HepG2 (cell line): Measurements from ENCODE around the gene CHTF18. TPM values are rescaled to one million over a fixed set of nuclear protein-coding genes. Genes with fewer than 3 reads are reported as not detected.

ENCODE experiments used
- ATAC-seq: fragments of 200-7000 bp; cut with Tn5 transposase; 3 replicates; pipeline ENCODE4 v1.9.1; 2020; ENCODE audit warnings: mild to moderate bottlenecking, moderate library complexity
- BruUV-seq: library from RNA; stranded (reverse); fragments of 400-500 nt; replicated peaks from 2 replicates; lab custom pipeline; 2021; lab: Mats Ljungman, UMichigan
- CTCF ChIA-PET: fragments of 300-600 bp; formaldehyde crosslinking; extraction: SDS; loops from one replicate; lab custom pipeline; 2021; ENCODE audit warnings: low total read pairs, inconsistent platforms, low intra/inter-chr PET ratio; lab: Yijun Ruan, JAX
- POLR2A ChIA-PET: fragments of 350-600 bp; sonication (Branson Sonifier 250); formaldehyde crosslinking; loops from one replicate; lab custom pipeline; 2020; ENCODE audit warnings: antibody characterized with exemption, inconsistent platforms; lab: Yijun Ruan, JAX
- DNase-seq: peaks from one replicate; pipeline ENCODE4 v3.0.0-alpha.2; 2015; ENCODE audit warnings: low spot score
- FAIRE-seq: peaks from 3 replicates; lab custom pipeline; 2011; peaks lifted over from hg19 to GRCh38; lab: Jason Lieb, UNC
- H2AFZ ChIP-seq: one replicate; pipeline ENCODE4 v1.6.1; 2011; ENCODE audit warnings: low read length, inconsistent platforms
- H3K27ac ChIP-seq: fragments of 300-600 bp; 3 replicates; pipeline ENCODE4 v1.8.0; 2011; ENCODE audit warnings: mixed run types, mild to moderate bottlenecking, mixed read lengths, low read length, inconsistent platforms; ENCODE audit not compliant: insufficient read depth; ENCODE audit errors: extremely low read length
- H3K27me3 ChIP-seq, 2 experiments: fragments of 200-600 bp in 1 of 2; 2 replicates in 1 of 2; 3 replicates in 1 of 2; pipeline versions ENCODE4 v1.6.0 to v1.8.0; 2011; ENCODE audit warnings: low read length in 2 of 2, mild to moderate bottlenecking in 2 of 2, moderate library complexity in 2 of 2, inconsistent platforms in 1 of 2; ENCODE audit not compliant: insufficient read depth in 2 of 2, control insufficient read depth in 1 of 2
- H3K36me3 ChIP-seq, 2 experiments: fragments of 200-600 bp in 1 of 2; replicated peaks in 1 of 2; 2 replicates in 1 of 2; 3 replicates in 1 of 2; pipeline versions ENCODE4 v1.5.1 to v1.8.0; 2011; ENCODE audit warnings: low read length in 2 of 2, inconsistent platforms in 1 of 2; ENCODE audit not compliant: insufficient read depth in 2 of 2, control insufficient read depth in 1 of 2
- H3K4me1 ChIP-seq: 2 replicates; pipeline ENCODE4 v1.5.1; 2012; ENCODE audit warnings: low read length, inconsistent platforms; ENCODE audit not compliant: insufficient read depth
- H3K4me2 ChIP-seq: 2 replicates; pipeline ENCODE4 v1.6.0; 2011; ENCODE audit warnings: low read depth, low read length, inconsistent platforms
- H3K4me3 ChIP-seq, 3 experiments: fragments of 200-600 bp in 1 of 3; sonication (generic), shearing (Covaris generic) in 1 of 3; replicated peaks in 1 of 3; 2 replicates each; pipeline ENCODE4 v1.5.1; 2011 to 2016; ENCODE audit warnings: low read length in 3 of 3, inconsistent platforms in 2 of 3, low read depth in 2 of 3, mild to moderate bottlenecking in 2 of 3, control low read depth in 1 of 3, mixed read lengths in 1 of 3; ENCODE audit not compliant: insufficient read depth in 1 of 3
- H3K79me2 ChIP-seq: one replicate; pipeline ENCODE4 v1.6.1; 2011; ENCODE audit warnings: low read length, inconsistent platforms; ENCODE audit not compliant: insufficient read depth
- H3K9ac ChIP-seq: 2 replicates; pipeline ENCODE4 v1.6.0; 2011; ENCODE audit warnings: mild to moderate bottlenecking, low read depth, low read length, inconsistent platforms; ENCODE audit not compliant: insufficient read depth
- H3K9me3 ChIP-seq: 2 replicates; pipeline ENCODE4 v1.5.1; 2012; ENCODE audit warnings: mild to moderate bottlenecking, low read length
- H4K20me1 ChIP-seq: 2 replicates; pipeline ENCODE4 v1.6.0; 2011; ENCODE audit warnings: inconsistent platforms, mild to moderate bottlenecking, low read length, moderate library complexity; ENCODE audit not compliant: insufficient read depth
- ATF7-NPFF ChIP-seq: sonication (generic); formaldehyde crosslinking; IDR thresholded peaks from 2 replicates; pipeline ENCODE4 v1.8.1; 2023; ENCODE audit warnings: mild to moderate bottlenecking, low read depth, missing genetic modification reagents, moderate library complexity
- MTA1 ChIP-seq: sonication (generic); formaldehyde crosslinking; IDR thresholded peaks from 2 replicates; pipeline ENCODE4 v1.4.0; 2020; ENCODE audit warnings: missing genetic modification reagents, mild to moderate bottlenecking, borderline replicate concordance
- RNF2 ChIP-seq: fragments of 450-650 bp; conservative IDR thresholded peaks from 2 replicates; pipeline ENCODE4 v1.6.1; 2016; ENCODE audit warnings: low read depth
- ZNF570 ChIP-seq: sonication (generic); formaldehyde crosslinking; IDR thresholded peaks from 2 replicates; pipeline ENCODE4 v1.4.0; 2020; ENCODE audit warnings: mild to moderate bottlenecking, missing genetic modification reagents, borderline replicate concordance
- ZNF724P ChIP-seq: sonication (generic); formaldehyde crosslinking; IDR thresholded peaks from 2 replicates; pipeline ENCODE4 v1.8.0; 2022; ENCODE audit warnings: missing genetic modification reagents, borderline replicate concordance
- WGBS: methylation state at CpG from one replicate; pipeline ENCODE4 v1.1.6; 2017; ENCODE audit warnings: low lambda C conversion rate; 5-methylcytosine and 5-hydroxymethylcytosine counted together
- in situ Hi-C: cut with HindIII; loops from 2 replicates; pipeline ENCODE4 v1.10.0; 2017; ENCODE audit warnings: low pct_unique_long_range_greater_than_20kb; ENCODE audit not compliant: extremely low pct_ligation_motif_present
- intact Hi-C: fragments of 100-400 bp; cut with micrococcal nuclease; formaldehyde crosslinking; loops from one replicate; pipeline ENCODE4 v1.10.0; 2022; ENCODE audit not compliant: unreplicated experiment
- polyA plus RNA-seq, 8 experiments: library from polyadenylated mRNA; depleted of rRNA in 3 of 8; stranded (reverse) in 7 of 8; unstranded in 1 of 8; fragments of >200 nt; fragmentation: Illumina TruSeq in 4 of 8; extraction: Trizol in 4 of 8; gene quantifications; 2 replicates each; pipeline versions ENCODE4 v1.2.1 to v1.2.3, GENCODE V29; 2011 to 2016; ENCODE audit warnings: low read depth in 4 of 8, missing spikeins in 1 of 8, mixed read lengths in 1 of 8; ENCODE audit not compliant: insufficient read depth in 1 of 8
- total RNA-seq, 5 experiments: library from RNA; depleted of rRNA; stranded (reverse); fragments of >200 nt; fragmentation: Illumina TruSeq; extraction: Trizol; gene quantifications; 2 replicates each; pipeline ENCODE4 v1.2.3, GENCODE V29; 2016; ENCODE audit warnings: low read depth in 1 of 5
- TF ChIP-seq, protein P1 (sequence below): sonication (generic); formaldehyde crosslinking; IDR thresholded peaks from 2 replicates; pipeline ENCODE4 v1.5.1; 2020; ENCODE audit warnings: missing genetic modification reagents, mild to moderate bottlenecking, borderline replicate concordance

The CHTF18 gene
- total and polyA plus RNA-seq, 2 of the 13 experiments (the other 11 are each of a cell fraction or from before 2014, with no cell fraction given), result 8.6 to 22.9 TPM

DNA sequence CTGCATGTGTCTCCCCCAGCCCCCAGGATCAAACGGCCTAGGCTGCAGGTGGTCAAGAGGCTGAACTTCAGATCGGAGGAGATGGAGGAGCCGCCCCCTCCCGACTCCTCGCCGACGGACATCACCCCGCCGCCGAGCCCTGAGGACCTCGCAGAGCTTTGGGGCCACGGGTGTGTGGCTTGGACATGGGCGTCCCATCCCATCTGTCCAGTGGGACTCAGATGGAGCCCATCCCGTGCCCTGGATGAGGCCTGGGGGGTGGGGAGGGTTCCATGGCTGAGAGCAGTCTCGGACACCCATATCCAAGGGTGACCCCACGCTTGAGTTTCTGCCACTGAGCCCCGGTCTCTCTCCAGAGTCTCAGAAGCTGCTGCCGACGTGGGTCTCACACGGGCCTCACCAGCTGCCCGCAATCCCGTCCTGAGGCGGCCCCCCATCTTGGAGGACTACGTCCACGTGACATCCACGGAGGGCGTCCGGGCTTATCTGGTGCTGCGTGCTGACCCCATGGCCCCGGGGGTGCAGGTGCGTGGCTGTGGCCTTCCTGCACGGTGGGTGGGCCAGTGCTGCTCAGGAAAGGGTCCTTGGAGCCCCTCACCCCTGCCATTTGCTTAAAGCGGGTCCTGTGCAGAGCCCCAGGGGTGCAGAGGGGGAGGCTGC is 901 bp downstream of the CHTF18 start:
- H3K9me3 ChIP-seq, result no peaks in the 10 kb centered on the region
- no peak for DNase-seq
- H3K9ac ChIP-seq, result peak overlapping the region; percentile 77
- TF ChIP-seq RNF2, result no peak
- TF ChIP-seq, protein P1, sequence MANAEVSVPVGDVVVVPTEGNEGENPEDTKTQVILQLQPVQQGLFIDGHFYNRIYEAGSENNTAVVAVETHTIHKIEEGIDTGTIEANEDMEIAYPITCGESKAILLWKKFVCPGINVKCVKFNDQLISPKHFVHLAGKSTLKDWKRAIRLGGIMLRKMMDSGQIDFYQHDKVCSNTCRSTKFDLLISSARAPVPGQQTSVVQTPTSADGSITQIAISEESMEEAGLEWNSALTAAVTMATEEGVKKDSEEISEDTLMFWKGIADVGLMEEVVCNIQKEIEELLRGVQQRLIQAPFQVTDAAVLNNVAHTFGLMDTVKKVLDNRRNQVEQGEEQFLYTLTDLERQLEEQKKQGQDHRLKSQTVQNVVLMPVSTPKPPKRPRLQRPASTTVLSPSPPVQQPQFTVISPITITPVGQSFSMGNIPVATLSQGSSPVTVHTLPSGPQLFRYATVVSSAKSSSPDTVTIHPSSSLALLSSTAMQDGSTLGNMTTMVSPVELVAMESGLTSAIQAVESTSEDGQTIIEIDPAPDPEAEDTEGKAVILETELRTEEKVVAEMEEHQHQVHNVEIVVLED, result no peak
- 0 out of 2 replicates have a peak, but pooled peaks have one; percentile 11 for TF ChIP-seq ZNF724P (CRISPR knock-in tag)
- 0 out of 2 replicates have a peak, but pooled peaks have one; percentile 10 for TF ChIP-seq MTA1 (CRISPR knock-in tag)
- 0 out of 2 replicates have a peak, but pooled peaks have one; percentile 5 for TF ChIP-seq ATF7-NPFF (CRISPR knock-in tag)
- TF ChIP-seq ZNF570 (CRISPR knock-in tag), result no peak
- TF ChIP-seq, all 625 proteins: peak for 3
- Histone ChIP-seq H3K27me3 (no peaks in the 10 kb centered on the region; a peak in 1 of 5 replicates), H3K27ac (peak overlapping the region; percentile 47), H2AFZ (no peak overlapping the region), H3K4me3 (peak overlapping the region; percentile 71 to 90 (median 75); a peak in 5 of 6 replicates), H3K4me1 (peaks cover 15% of the 10 kb centered on the region), H3K4me2 (peak overlapping the region; percentile 84), H4K20me1 (no peaks in the 10 kb centered on the region), H3K79me2 (peaks cover 3% of the 10 kb centered on the region), H3K36me3 (peaks cover 5 to 12% of the 10 kb centered on the region in 2 experiments; a peak in 3 of 5 replicates)
- CTCF ChIA-PET, result no interaction called here
- no peak for ATAC-seq
- POLR2A ChIA-PET, result interaction anchor here (1.3 to 1.4 kb wide), 2 partner anchors 28 to 99 kb away, joined by 5 read pairs; partner anchors contain the start of genes MSLN and WDR24
- FAIRE-seq, result no peak
- 78% methylated on average over 8 of the region's 33 CpGs for WGBS
- intact Hi-C loops, result no loop called here
- in situ Hi-C loops, result loop anchor here (5.0 kb wide), 2 partner anchors 47 to 77 kb away; partner anchors contain the start of gene CIAO3
- no TSS peak for BruUV-seq
